Body of pancreas (tissue), 4 donors: ENCODE results near the gene RTCB.

Experiments
- POLR2A ChIP-seq, 3 donors: fragments of 450-650 bp; IDR thresholded peaks; one replicate each; pipeline ENCODE4 v1.6.1; 2016; ENCODE audit warnings: antibody characterized with exemption in 3 of 3, mild to moderate bottlenecking in 2 of 3
- TF ChIP-seq, protein P1 (sequence below), 7 experiments: fragments of 450-650 bp in 4 of 7; fragments of 200-600 bp in 3 of 7; sonication (generic) in 3 of 7; IDR thresholded peaks; one replicate each; pipeline ENCODE4 v1.5.1; 2016 to 2019; ENCODE audit warnings: antibody characterized with exemption in 7 of 7

DNA sequence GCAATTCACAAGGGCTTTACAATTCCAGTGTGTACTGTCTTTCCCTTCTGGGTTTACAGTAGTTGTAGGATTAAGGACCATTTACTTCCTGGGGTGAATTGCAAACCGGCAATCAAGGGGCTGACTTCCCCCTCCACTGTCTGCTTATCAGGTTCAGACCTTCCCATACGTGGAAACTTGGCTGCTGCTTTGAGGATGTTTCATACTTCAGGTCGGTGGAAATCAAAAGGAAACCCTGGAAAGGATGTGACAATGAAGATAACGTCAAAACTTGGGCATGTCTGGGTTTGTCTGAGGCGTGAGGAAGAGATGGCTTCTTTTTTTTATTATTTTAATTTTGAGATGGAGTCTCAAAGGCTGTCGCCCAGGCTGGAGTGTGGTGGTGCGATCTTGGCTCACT, 2.1 kb upstream of the RTCB start:
- TF ChIP-seq, protein P1, sequence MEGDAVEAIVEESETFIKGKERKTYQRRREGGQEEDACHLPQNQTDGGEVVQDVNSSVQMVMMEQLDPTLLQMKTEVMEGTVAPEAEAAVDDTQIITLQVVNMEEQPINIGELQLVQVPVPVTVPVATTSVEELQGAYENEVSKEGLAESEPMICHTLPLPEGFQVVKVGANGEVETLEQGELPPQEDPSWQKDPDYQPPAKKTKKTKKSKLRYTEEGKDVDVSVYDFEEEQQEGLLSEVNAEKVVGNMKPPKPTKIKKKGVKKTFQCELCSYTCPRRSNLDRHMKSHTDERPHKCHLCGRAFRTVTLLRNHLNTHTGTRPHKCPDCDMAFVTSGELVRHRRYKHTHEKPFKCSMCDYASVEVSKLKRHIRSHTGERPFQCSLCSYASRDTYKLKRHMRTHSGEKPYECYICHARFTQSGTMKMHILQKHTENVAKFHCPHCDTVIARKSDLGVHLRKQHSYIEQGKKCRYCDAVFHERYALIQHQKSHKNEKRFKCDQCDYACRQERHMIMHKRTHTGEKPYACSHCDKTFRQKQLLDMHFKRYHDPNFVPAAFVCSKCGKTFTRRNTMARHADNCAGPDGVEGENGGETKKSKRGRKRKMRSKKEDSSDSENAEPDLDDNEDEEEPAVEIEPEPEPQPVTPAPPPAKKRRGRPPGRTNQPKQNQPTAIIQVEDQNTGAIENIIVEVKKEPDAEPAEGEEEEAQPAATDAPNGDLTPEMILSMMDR (IDR thresholded peaks at IDR 0.05): no peak
- TF ChIP-seq POLR2A (IDR thresholded peaks at IDR 0.05): no peak
